Measurements from ENCODE around the gene DLX5. TPM values are rescaled to one million over a fixed set of nuclear protein-coding genes. Genes with fewer than 3 reads are reported as not detected.

DLX5 gene
- total and polyA plus RNA-seq, 2 donors (not counting 3 experiments of a cell fraction or from before 2014, with no cell fraction given), result not detected

DNA sequence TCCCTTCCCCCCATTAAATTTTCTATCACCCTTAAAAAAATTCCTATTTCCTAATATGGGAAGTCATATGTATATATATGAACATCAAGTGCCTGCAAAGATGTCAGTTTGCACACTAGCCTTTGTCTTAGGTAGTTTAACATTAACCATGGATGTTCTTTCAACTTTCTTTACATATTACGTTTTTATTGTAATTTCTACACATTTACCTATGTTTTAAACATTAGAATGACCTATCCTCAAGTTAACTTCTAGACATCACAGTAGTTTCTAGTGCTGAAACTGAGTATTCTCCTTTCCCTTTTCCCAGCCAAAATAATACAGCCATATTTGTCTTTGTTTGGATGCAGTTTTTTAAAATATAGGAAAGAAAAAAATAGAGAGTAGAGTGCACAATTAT lies 13.5 kb downstream of the DLX5 start:
- Histone ChIP-seq H3K4me2 (ENCODE audit: insufficient read depth, low read length) (no peak overlapping the region), H3K9me1 (replicated peaks; ENCODE audit: control insufficient read depth, extremely low read depth, insufficient read depth, low read length) (no peaks in the 10 kb centered on the region), H3K79me2 (ENCODE audit: control insufficient read depth, insufficient read depth, low read length) (no peaks in the 10 kb centered on the region), H3K4me1 (ENCODE audit: control insufficient read depth, extremely low read depth, insufficient read depth, low read length) (no peaks in the 10 kb centered on the region), H3K27ac (ENCODE audit: insufficient read depth, low read depth, low read length) (no peak overlapping the region), H4K20me1 (replicated peaks; ENCODE audit: control insufficient read depth, extremely low read depth, insufficient read depth, low read length) (no peaks in the 10 kb centered on the region), H3K9ac (replicated peaks; ENCODE audit: extremely low read depth, insufficient read depth, low read length) (no peak overlapping the region), H3K27me3 (ENCODE audit: control insufficient read depth in 2 of 2, insufficient read depth in 2 of 2, low read length in 2 of 2) (peaks cover 82 to 97% of the 10 kb centered on the region in 2 experiments), H2AFZ (ENCODE audit: low read depth, low read length) (no peak overlapping the region), H3K36me3 (ENCODE audit: control insufficient read depth in 2 of 2, extremely low read depth in 1 of 2, insufficient read depth in 2 of 2, low read length in 2 of 2) (no peaks in the 10 kb centered on the region), H3K9me3 (replicated peaks; ENCODE audit: control insufficient read depth, insufficient read depth, low read length) (no peaks in the 10 kb centered on the region), H3K4me3 (replicated peaks in 1 of 3; ENCODE audit: insufficient read depth in 1 of 3, low read depth in 1 of 3, low read length in 3 of 3) (no peak overlapping the region)
- intact Hi-C loops (cut with micrococcal nuclease), result no loop called here
- dilution Hi-C loops (cut with MboI; ENCODE audit: extremely low pct_ligation_motif_present, low sequenced_read_pairs), result no loop called here
- ChIA-PET CTCF (interaction anchor here (1.1 kb wide), 1 partner anchor 17 kb away, joined by 3 read pairs; no protein-coding TSS in a partner anchor), POLR2A (no interaction called here)
- no peak for DNase-seq (ENCODE audit: low read depth, low spot score)
- no TSS peak for BruUV-seq (replicated peaks)
- FAIRE-seq, result no peak
- TF ChIP-seq, protein P1, sequence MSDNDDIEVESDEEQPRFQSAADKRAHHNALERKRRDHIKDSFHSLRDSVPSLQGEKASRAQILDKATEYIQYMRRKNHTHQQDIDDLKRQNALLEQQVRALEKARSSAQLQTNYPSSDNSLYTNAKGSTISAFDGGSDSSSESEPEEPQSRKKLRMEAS (IDR thresholded peaks at IDR 0.05; ENCODE audit: insufficient read depth, insufficient read length), result no peak
- TF ChIP-seq, protein P2, sequence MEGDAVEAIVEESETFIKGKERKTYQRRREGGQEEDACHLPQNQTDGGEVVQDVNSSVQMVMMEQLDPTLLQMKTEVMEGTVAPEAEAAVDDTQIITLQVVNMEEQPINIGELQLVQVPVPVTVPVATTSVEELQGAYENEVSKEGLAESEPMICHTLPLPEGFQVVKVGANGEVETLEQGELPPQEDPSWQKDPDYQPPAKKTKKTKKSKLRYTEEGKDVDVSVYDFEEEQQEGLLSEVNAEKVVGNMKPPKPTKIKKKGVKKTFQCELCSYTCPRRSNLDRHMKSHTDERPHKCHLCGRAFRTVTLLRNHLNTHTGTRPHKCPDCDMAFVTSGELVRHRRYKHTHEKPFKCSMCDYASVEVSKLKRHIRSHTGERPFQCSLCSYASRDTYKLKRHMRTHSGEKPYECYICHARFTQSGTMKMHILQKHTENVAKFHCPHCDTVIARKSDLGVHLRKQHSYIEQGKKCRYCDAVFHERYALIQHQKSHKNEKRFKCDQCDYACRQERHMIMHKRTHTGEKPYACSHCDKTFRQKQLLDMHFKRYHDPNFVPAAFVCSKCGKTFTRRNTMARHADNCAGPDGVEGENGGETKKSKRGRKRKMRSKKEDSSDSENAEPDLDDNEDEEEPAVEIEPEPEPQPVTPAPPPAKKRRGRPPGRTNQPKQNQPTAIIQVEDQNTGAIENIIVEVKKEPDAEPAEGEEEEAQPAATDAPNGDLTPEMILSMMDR (IDR thresholded peaks at IDR 0.05; ENCODE audit: extremely low read depth in 1 of 2, insufficient read depth in 1 of 2, low read depth in 1 of 2, low read length in 2 of 2), result no peak
- TF ChIP-seq JUN (IDR thresholded peaks at IDR 0.05; ENCODE audit: borderline replicate concordance, insufficient read depth, insufficient read length, low read depth), result no peak
- TF ChIP-seq MYC (IDR thresholded peaks at IDR 0.05; ENCODE audit: low read depth, low read length), result no peak
- no peak for TF ChIP-seq EZH2 (IDR thresholded peaks at IDR 0.05; ENCODE audit: borderline replicate concordance, low read depth, low read length, severe bottlenecking)
- no peak for TF ChIP-seq GATA2 (IDR thresholded peaks at IDR 0.05; ENCODE audit: insufficient read depth, insufficient read length, low read depth, low read length)
- TF ChIP-seq POLR2A (IDR thresholded peaks at IDR 0.05; ENCODE audit: low read depth, low read length), result no peak
- no peak for TF ChIP-seq POLR2AphosphoS5 (IDR thresholded peaks at IDR 0.05; ENCODE audit: insufficient read depth, low read depth, low read length)
- no peak for TF ChIP-seq FOS (IDR thresholded peaks at IDR 0.05; ENCODE audit: borderline replicate concordance, insufficient read depth, low read length)

Data from endothelial cell of umbilical vein (primary cell).